B cell (primary cell): Measurements from ENCODE around the gene ANKRD33. TPM values are rescaled to one million over a fixed set of nuclear protein-coding genes. Genes with fewer than 3 reads are reported as not detected.

Experiments
- ATAC-seq: fragments of 200-7000 bp; cut with Tn5 transposase; one replicate; pipeline ENCODE4 v1.10.0; 2021; ENCODE audit warnings: low read depth, mild to moderate bottlenecking, moderate number of reproducible peaks, moderate library complexity
- CTCF ChIA-PET: fragments of 350-600 bp; sonication (Branson Sonifier 250); formaldehyde crosslinking; loops from one replicate; lab custom pipeline; 2021; ENCODE audit warnings: antibody characterized with exemption, inconsistent platforms; lab: Charles Lee
- POLR2A ChIA-PET: fragments of 350-600 bp; sonication (Branson Sonifier 250); formaldehyde crosslinking; loops from one replicate; lab custom pipeline; 2021; ENCODE audit warnings: antibody characterized with exemption; lab: Charles Lee
- DNase-seq: peaks from one replicate; pipeline ENCODE4 v3.0.0; 2013
- H2AFZ ChIP-seq: 2 replicates; pipeline ENCODE4 v1.6.1; 2012; ENCODE audit warnings: mild to moderate bottlenecking, low read depth, low read length; ENCODE audit not compliant: insufficient read depth, poor library complexity, severe bottlenecking
- H3K27ac ChIP-seq, 2 donors: 1 replicate in 1 of 2; 2 replicates in 1 of 2; pipeline ENCODE4 v1.5.1; 2012 to 2013; ENCODE audit warnings: low read length in 2 of 2, mild to moderate bottlenecking in 2 of 2, moderate library complexity in 1 of 2
- H3K27me3 ChIP-seq, 4 experiments: fragments of 200-600 bp in 1 of 4; sonication (generic) in 1 of 4; replicated peaks in 1 of 4; 1 replicate in 2 of 4; 2 replicates in 2 of 4; pipeline versions ENCODE4 v1.6.1 to v1.7.0; 2013 to 2016; ENCODE audit warnings: low read length in 3 of 4, mild to moderate bottlenecking in 2 of 4, mixed read lengths in 1 of 4, moderate library complexity in 1 of 4; ENCODE audit not compliant: insufficient read depth in 4 of 4, control insufficient read depth in 3 of 4; ENCODE audit errors: control extremely low read depth in 1 of 4
- H3K36me3 ChIP-seq, 2 experiments: replicated peaks in 1 of 2; 1 replicate in 1 of 2; 2 replicates in 1 of 2; pipeline versions ENCODE4 v1.6.1 to v1.7.1; 2013; ENCODE audit warnings: low read length in 1 of 2; ENCODE audit not compliant: insufficient read depth in 2 of 2, control insufficient read depth in 1 of 2; ENCODE audit errors: control extremely low read depth in 1 of 2, extremely low read depth in 1 of 2
- H3K4me1 ChIP-seq, 2 donors: fragments of 200-600 bp in 1 of 2; sonication (generic) in 1 of 2; 1 replicate in 1 of 2; 2 replicates in 1 of 2; pipeline versions ENCODE4 v1.5.1 to v1.6.1; 2013 to 2017; ENCODE audit warnings: low read length in 2 of 2; ENCODE audit not compliant: control insufficient read depth in 2 of 2, insufficient read depth in 2 of 2
- H3K4me2 ChIP-seq: replicated peaks from 2 replicates; pipeline ENCODE3; 2012; ENCODE audit warnings: mild to moderate bottlenecking, low read depth, low read length; ENCODE audit not compliant: poor library complexity, severe bottlenecking
- H3K4me3 ChIP-seq, 5 experiments: fragments of 200-600 bp in 1 of 5; sonication (generic) in 1 of 5; 1 replicate in 3 of 5; 2 replicates in 2 of 5; pipeline versions ENCODE4 v1.5.1 to v1.7.0; 2011 to 2016; ENCODE audit warnings: low read length in 4 of 5, mild to moderate bottlenecking in 4 of 5, low read depth in 2 of 5, control low read depth in 1 of 5, moderate library complexity in 1 of 5; ENCODE audit not compliant: insufficient read depth in 1 of 5; ENCODE audit errors: control extremely low read depth in 1 of 5, extremely low read depth in 1 of 5
- H3K79me2 ChIP-seq: fragments of 200-600 bp; sonication (generic); one replicate; pipeline ENCODE4 v1.6.0; 2016; ENCODE audit warnings: low read length; ENCODE audit not compliant: control insufficient read depth, insufficient read depth
- H3K9ac ChIP-seq: fragments of 200-600 bp; sonication (generic); 2 replicates; pipeline ENCODE4 v1.6.1; 2017; ENCODE audit warnings: mild to moderate bottlenecking, low read length, moderate library complexity
- H3K9me3 ChIP-seq, 3 donors: one replicate each; pipeline versions ENCODE4 v1.6.1 to v1.7.1; 2013; ENCODE audit warnings: low read length in 2 of 3; ENCODE audit not compliant: control insufficient read depth in 2 of 3, insufficient read depth in 1 of 3; ENCODE audit errors: control extremely low read depth in 1 of 3
- H4K20me1 ChIP-seq: 2 replicates; pipeline ENCODE4 v1.6.0; 2012; ENCODE audit warnings: mild to moderate bottlenecking, low read length; ENCODE audit not compliant: insufficient read depth, control insufficient read depth, poor library complexity, severe bottlenecking
- H3K27ac Mint-ChIP-seq: one replicate; pipeline ENCODE4 v1.8.0; 2021; ENCODE audit warnings: mixed read lengths
- H3K27me3 Mint-ChIP-seq: one replicate; pipeline ENCODE4 v1.8.0; 2021; ENCODE audit warnings: mixed read lengths
- H3K4me1 Mint-ChIP-seq: one replicate; pipeline ENCODE4 v1.8.0; 2021; ENCODE audit warnings: mixed read lengths
- H3K4me3 Mint-ChIP-seq: one replicate; pipeline ENCODE4 v1.8.0; 2021; ENCODE audit warnings: mixed read lengths
- H3K9me3 Mint-ChIP-seq: one replicate; pipeline ENCODE4 v1.8.0; 2022; ENCODE audit warnings: mixed read lengths; ENCODE audit not compliant: insufficient read depth
- CTCF ChIP-seq: fragments of 200-600 bp; IDR thresholded peaks from one replicate; pipeline ENCODE4 v1.8.0; 2022; ENCODE audit warnings: antibody characterized with exemption, mild to moderate bottlenecking
- EZH2 ChIP-seq: IDR thresholded peaks from 2 replicates; pipeline ENCODE4 v1.6.1; 2012; ENCODE audit warnings: borderline replicate concordance, low read depth, mild to moderate bottlenecking, moderate library complexity, low read length; ENCODE audit not compliant: insufficient read depth, poor library complexity, severe bottlenecking
- WGBS: methylation state at CpG from one replicate; pipeline ENCODE4 v1.1.5; 2013; ENCODE audit warnings: missing lambda C conversion rate; ENCODE audit not compliant: insufficient coverage; 5-methylcytosine and 5-hydroxymethylcytosine counted together
- intact Hi-C: fragments of 100-400 bp; cut with micrococcal nuclease; formaldehyde crosslinking; loops from one replicate; pipeline ENCODE4 v1.10.0; 2022
- polyA plus RNA-seq: library from polyadenylated mRNA; depleted of rRNA; stranded (reverse); fragments of >200 nt; gene quantifications from 2 replicates; pipeline ENCODE4 v1.2.3, GENCODE V29; 2012
- total RNA-seq, 2 donors: library from RNA; stranded (reverse); fragments of 120-200 nt in 1 of 2; gene quantifications; 1 replicate in 1 of 2; 2 replicates in 1 of 2; pipeline versions ENCODE4 v1.2.3 to v1.2.4, GENCODE V29; 2013 to 2022

The ANKRD33 gene
- total and polyA plus RNA-seq, 2 donors (not counting 1 experiment from before 2014, with no cell fraction given) = not detected

- ChIA-PET POLR2A (no interaction called here), CTCF (interaction anchor here (1.1 to 4.3 kb wide), 4 partner anchors 9 to 102 kb away, joined by 3 to 17 read pairs (median 10); no protein-coding TSS in a partner anchor)
- Histone ChIP-seq H3K27me3 (peaks cover 0 to 4% (median 2%) of the 10 kb centered on the region in 4 experiments), H3K4me2 (no peak overlapping the region), H2AFZ (no peak overlapping the region), H3K4me1 (peaks cover 23 to 31% of the 10 kb centered on the region in 2 donors), H3K27ac (no peak overlapping the region), H3K79me2 (no peaks in the 10 kb centered on the region), H3K36me3 (no peaks in the 10 kb centered on the region), H3K9ac (no peak overlapping the region), H4K20me1 (no peaks in the 10 kb centered on the region), H3K9me3 (peaks cover 0 to 4% (median 0%) of the 10 kb centered on the region in 3 donors), H3K4me3 (no peak overlapping the region)
- H3K27ac Mint-ChIP-seq = no peak overlapping the region
- ATAC-seq = no peak
- H3K4me3 Mint-ChIP-seq = no peak overlapping the region
- WGBS = 95% methylated on average over 7 of the region's 7 CpGs
- peaks cover 33% of the 10 kb centered on the region for H3K4me1 Mint-ChIP-seq
- TF ChIP-seq EZH2 = no peak
- TF ChIP-seq CTCF = no peak
- no peak for DNase-seq
- intact Hi-C loops = no loop called here
- no peaks in the 10 kb centered on the region for H3K9me3 Mint-ChIP-seq
- no peaks in the 10 kb centered on the region for H3K27me3 Mint-ChIP-seq
Measured at GRCh38 chr12:51921017-51921725, 33.3 kb downstream of the ANKRD33 start.

- no peaks in the 10 kb centered on the region for H3K27me3 Mint-ChIP-seq
- Histone ChIP-seq H3K27ac (no peak overlapping the region), H3K36me3 (no peaks in the 10 kb centered on the region), H3K27me3 (peaks cover 0 to 4% (median 2%) of the 10 kb centered on the region in 4 experiments), H2AFZ (no peak overlapping the region), H3K4me2 (no peak overlapping the region), H3K4me1 (peaks cover 23 to 31% of the 10 kb centered on the region in 2 donors), H4K20me1 (no peaks in the 10 kb centered on the region), H3K4me3 (no peak overlapping the region), H3K9me3 (peaks cover 0 to 4% (median 0%) of the 10 kb centered on the region in 3 donors), H3K79me2 (no peaks in the 10 kb centered on the region), H3K9ac (no peak overlapping the region)
- WGBS = 100% methylated on average over 2 of the region's 2 CpGs
- ChIA-PET CTCF (interaction anchor here (0.5 to 4.3 kb wide), 10 partner anchors 10 to 1059 kb away, joined by 3 to 17 read pairs (median 4); no protein-coding TSS in a partner anchor), POLR2A (no interaction called here)
- H3K4me3 Mint-ChIP-seq = no peak overlapping the region
- no peak for ATAC-seq
- no peak overlapping the region for H3K27ac Mint-ChIP-seq
- TF ChIP-seq CTCF = no peak
- no peak for TF ChIP-seq EZH2
- no peaks in the 10 kb centered on the region for H3K9me3 Mint-ChIP-seq
- DNase-seq = no peak
- intact Hi-C loops = no loop called here
- H3K4me1 Mint-ChIP-seq = peaks cover 33% of the 10 kb centered on the region
Measured at GRCh38 chr12:51922146-51922545, 34.2 kb downstream of the ANKRD33 start.
